T-helper 2 cell (primary cell): ENCODE measurements around the gene TMEM184B.
"Not testable (repeated sequence)": the region's sequence is repeated elsewhere in the genome, so short reads cannot be mapped to it uniquely, and the experiment has no call there.

ENCODE experiments used
- DNase-seq, 5 experiments: peaks; one replicate each; pipeline versions ENCODE4 v3.0.0 to v3.0.0-alpha.2; 2012 to 2022

TMEM184B gene

GRCh38 chr22:38203090-38203810 is 69.6 kb downstream of the TMEM184B start:
- DNase-seq = peak in 2 of 5 experiments; percentile 30 to 43

- DNase-seq = peak; percentile 20 to 80 (median 38)
Observed at GRCh38 chr22:38202437-38203089, 70.2 kb downstream of the TMEM184B start.

DNA sequence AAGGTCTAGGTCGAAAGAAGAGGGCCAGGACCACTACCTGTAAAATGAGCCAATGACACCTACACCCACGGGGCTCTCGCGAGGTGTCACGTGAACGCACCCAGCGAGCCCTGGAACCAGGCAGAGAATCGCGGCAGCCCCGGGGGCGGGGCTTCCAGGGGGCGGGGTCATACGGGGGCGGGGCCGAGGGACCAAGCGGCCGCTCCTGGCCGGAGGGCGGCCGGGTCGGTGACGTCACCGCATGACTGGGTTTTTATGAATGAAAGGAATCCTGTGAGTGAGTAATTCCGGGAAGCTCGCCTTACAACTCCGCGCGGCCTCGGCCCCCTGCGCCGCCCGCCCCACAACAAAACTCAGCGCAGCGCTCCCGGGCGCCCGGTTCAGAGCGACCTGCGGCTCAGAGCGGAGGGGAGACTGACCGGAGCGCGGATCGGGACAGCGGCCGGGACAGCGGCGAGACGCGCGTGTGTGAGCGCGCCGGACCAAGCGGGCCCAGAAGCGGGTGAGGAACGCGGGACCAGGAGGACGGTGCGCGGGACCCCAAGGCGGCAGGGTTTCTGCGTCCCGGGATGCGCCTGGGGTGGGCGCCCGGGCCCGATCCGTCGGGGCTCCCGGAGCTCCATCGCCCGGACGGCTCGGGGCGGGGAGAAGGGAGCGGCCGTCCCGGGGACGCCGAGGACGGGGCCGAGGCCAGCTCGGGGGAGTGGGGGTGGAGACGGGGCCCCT is 70.9 kb downstream of the TMEM184B start, which contains the start of gene MAFF:
MAFF (plus strand) TSS at position 284 of the 726 bp plus-strand sequence. CDS start 11,860 bp downstream, outside the sequence.
- DNase-seq = peak; percentile 66 to 87 (median 79)

GRCh38 chr22:38201371-38201710 is 71.5 kb downstream of the TMEM184B start:
- DNase-seq = no peak

GRCh38 chr22:38199826-38200559 is 72.8 kb downstream of the TMEM184B start:
- no peak for DNase-seq

GRCh38 chr22:38196791-38197419 is 75.9 kb downstream of the TMEM184B start:
- DNase-seq = no peak

- no peak for DNase-seq
Observed at GRCh38 chr22:38193580-38193979, 79.2 kb downstream of the TMEM184B start.

GRCh38 chr22:38192475-38192863 is 80.3 kb downstream of the TMEM184B start:
- DNase-seq = no peak

DNA sequence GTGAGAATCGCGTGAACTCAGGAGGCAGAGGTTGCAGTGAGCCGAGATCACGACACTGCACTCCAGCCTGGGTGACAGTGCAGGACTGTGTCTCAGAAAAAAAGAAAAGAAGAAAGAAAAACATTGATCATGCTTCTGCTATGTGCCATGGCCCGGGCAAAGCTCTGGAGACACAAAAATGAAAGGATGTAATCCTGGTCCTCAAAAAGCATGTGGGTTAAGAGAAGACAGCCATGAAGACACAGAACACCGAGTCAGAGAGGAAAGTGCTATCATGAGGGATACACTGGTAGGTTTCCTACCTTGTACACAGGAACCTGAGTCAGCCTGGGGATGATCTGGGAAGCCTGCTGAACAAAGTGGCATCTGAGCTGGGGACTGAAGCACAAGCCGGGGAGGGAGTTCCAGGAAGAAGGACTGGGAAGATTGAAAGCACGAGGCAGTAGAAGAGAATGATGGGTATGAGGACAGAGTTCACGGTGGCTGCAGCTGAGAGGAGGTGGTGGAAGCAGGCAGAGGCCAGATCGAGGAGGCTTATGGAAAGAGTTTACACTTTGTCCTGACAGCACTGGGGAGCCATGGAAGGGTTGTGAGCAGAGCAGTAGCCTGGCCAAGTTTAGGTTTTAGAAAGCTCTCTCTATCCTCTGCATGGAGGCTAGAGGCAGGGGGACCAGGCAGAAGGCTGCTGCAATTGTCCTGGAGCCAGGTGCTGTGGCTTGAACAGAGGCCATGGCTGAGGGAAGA is 80.9 kb downstream of the TMEM184B start:
- DNase-seq = no peak

- DNase-seq = no peak
Observed at GRCh38 chr22:38191055-38191454, 81.8 kb downstream of the TMEM184B start.

DNA sequence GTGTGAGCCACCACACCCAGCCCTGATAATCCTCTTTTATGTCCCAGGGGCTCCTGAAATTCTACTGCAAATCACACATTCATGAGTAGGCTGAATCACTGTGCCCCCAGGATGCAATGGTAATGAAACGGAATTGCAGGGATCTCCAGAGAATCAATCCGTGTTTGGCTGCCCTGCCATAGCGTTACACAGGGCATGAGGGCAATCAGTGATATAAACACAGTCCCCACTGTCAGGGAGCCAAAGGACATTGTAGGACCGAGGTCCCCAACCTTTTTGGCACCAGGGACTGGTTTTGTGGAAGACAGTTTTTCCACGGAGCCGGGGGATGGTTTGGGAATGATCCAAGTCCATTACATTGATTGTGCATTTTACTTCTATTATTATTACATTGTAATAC is 82.2 kb downstream of the TMEM184B start:
- no peak for DNase-seq

GRCh38 chr22:38189104-38189503 is 83.7 kb downstream of the TMEM184B start:
- DNase-seq = no peak

DNA sequence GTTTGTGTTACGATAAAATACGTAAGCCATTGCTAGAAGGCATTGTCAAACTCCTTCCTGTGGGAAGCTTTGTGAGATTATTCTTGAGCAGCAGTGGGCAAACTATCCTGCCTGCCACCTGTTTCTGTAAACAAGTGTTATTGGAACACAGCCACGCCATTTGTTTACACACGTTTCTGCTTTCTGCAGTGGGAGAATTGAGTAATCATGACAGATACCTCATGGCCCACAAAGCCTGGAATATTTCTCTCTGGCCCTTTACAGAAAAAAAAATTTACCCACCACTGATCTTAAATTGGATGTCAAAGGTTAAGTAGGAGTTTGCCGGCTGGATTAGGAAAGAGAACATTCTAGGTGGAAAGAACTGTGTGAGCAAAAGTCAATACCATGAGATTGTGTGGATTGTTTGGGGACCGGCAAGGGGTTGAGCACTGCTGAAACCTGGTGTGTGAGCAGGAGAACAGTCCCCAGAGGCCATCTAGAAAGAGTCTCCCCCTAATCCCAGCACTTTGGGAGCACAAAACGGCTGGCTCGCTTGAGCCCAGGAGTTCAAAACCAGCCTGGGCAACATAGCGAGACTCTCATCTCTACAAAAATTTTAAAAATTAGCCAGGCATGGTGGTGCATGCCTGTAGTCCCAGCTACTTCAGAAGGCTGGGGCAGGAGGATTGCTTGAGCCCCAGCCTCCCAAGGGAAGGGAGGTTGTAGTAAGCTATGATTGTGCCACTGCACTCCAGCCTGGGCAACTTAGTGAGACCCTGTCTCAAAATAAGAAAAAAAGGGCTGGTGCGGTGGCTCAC is 85.2 kb downstream of the TMEM184B start:
- DNase-seq = no peak

DNA sequence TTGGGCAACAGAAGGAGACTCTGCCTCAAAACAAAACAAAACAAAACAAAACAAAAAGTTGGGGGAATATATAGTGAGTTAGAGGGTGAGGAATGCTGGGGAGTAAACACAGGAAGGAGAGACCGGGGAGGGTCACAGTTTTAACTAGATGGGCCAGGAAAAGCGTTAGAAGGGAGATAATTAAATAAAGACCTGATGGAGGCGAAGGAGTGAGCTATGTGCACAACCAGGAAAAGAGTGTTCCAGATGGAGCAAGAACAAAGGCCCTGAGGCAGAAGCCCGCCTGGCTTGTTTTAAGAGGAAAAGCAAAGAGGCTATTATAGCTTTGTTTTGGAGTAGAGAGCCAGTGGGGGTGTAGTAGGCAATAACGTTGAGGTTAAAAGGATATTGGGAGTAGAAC is 86.4 kb downstream of the TMEM184B start:
- no peak for DNase-seq

GRCh38 chr22:38184788-38185187 is 88.0 kb downstream of the TMEM184B start:
- DNase-seq = no peak

DNA sequence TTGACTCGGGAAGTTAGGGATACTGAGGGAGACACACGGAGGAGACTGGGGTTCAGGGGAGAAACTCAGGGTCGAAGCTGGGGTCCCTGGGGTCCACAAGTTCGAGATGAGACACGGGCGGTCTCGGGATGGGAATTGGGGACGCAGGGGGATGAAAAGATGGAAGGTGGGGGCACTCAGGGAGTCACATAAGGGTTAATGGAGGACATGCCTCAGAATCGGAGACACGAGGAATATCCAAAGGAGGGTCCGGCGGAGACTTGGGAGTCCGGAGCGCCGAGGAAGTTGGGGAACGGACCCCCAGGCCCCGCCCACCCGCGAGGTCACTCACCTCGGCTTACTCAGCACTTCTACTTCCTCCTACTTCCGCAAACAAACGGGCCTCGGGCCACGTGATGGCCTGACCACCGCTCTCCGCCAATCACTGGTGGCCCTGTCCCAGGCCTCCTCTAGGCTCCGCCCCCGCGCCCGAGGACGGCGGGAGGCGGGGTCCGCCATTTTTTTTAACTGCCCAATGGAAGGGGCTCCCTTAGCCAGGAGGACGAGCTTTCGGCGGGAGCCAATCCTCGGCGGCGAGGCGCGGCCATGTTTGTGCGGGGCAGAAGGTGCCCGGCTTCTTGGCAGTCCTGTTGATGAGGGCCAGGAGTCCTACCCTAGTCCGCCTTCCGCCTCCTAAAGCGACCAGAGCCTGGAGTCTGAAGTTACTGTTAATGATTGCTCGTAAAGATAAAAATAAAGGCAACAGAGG is 91.2 kb downstream of the TMEM184B start, which contains the start of gene PLA2G6:
PLA2G6 (minus strand) TSS at position 378 of the 748 bp plus-strand sequence. CDS start 12,404 bp downstream, outside the sequence.
- DNase-seq = peak; percentile 85 to 98 (median 94)

GRCh38 chr22:38180841-38181452 is 91.9 kb downstream of the TMEM184B start:
- peak in 3 of 5 experiments; percentile 20 to 75 (median 49) for DNase-seq

DNA sequence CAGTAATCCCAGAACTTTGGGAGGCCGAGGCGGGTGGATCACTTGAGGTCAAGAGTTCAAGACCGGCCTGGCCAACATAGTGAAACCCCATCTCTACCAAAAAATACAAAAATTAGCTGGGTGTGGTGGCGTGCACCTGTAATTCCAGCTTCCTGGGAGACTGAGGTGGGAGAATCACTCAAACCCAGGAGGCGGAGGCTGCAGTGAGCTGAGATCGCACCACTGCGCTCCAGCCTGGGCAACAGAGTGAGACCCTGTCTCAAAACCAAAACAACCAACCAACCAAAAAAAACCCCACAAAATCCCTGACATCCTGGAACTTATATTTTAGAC is 94.2 kb downstream of the TMEM184B start:
- DNase-seq = not testable (repeated sequence)

- peak in 1 of 5 experiments; percentile 39 for DNase-seq
Observed at GRCh38 chr22:38177926-38178604, 94.7 kb downstream of the TMEM184B start.
